ENCODE results near the gene GALNT10.

DNA sequence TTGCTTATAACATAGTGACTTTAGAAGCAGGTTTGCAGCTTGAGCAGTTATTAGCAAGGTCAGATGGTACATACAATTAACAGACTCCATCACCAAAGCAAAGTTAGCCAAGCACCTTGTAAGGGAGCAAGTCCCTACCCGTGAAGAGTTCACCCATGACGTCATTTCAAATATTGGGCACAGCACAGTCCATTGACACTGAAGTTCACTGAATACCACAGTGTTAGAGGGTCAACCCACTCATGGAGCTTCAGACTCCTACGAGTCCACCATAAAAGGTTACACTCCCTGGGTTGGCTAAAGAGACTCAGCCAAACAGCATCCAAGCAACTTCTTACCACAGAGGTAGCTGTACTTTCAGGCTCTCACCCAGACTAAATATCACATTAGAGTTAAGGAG lies 77.5 kb downstream of the GALNT10 start:
- TF ChIP-seq CTCF (conservative IDR thresholded peaks at IDR 0.05; ENCODE audit: low read depth in 2 of 2) (no peak), EZH2 (IDR thresholded peaks at IDR 0.05; ENCODE audit: low read depth, unreplicated experiment) (no peak), EZH2phosphoT487 (IDR thresholded peaks at IDR 0.05; ENCODE audit: unreplicated experiment) (no peak), REST (IDR thresholded peaks at IDR 0.05; ENCODE audit: unreplicated experiment) (no peak), POLR2AphosphoS5 (IDR thresholded peaks at IDR 0.05; ENCODE audit: low read depth) (no peak), CREB1 (CRISPR knock-in tag; IDR thresholded peaks at IDR 0.05; ENCODE audit: low read depth) (no peak)

Data from GM23338 (cell line).